IPS-20b (cell line): ENCODE data around the gene TMEM143.
A peak's percentile ranks its signal among the peaks of the same experiment; 100 is the strongest.

Experiments used
- H3K27ac ChIP-seq: one replicate; pipeline ENCODE4 v1.5.1; 2013; ENCODE audit warnings: low read length
- H3K27me3 ChIP-seq: 2 replicates; pipeline ENCODE4 v1.6.1; 2013; ENCODE audit warnings: mild to moderate bottlenecking, low read length, inconsistent platforms; ENCODE audit not compliant: insufficient read depth
- H3K36me3 ChIP-seq: 2 replicates; pipeline ENCODE4 v1.6.1; 2013; ENCODE audit warnings: low read depth, mild to moderate bottlenecking, inconsistent platforms, low read length, moderate library complexity; ENCODE audit not compliant: insufficient read depth
- H3K4me1 ChIP-seq: 2 replicates; pipeline ENCODE4 v1.6.1; 2013; ENCODE audit warnings: mild to moderate bottlenecking, control low read depth, inconsistent platforms, low read length, moderate library complexity; ENCODE audit not compliant: insufficient read depth
- H3K4me3 ChIP-seq: 2 replicates; pipeline ENCODE4 v1.5.1; 2013; ENCODE audit warnings: mild to moderate bottlenecking, low read length, inconsistent platforms
- H3K9ac ChIP-seq: 2 replicates; pipeline ENCODE4 v1.6.1; 2013; ENCODE audit warnings: low read depth, mild to moderate bottlenecking, inconsistent platforms, low read length, moderate library complexity
- H3K9me3 ChIP-seq: 2 replicates; pipeline ENCODE4 v1.6.1; 2013; ENCODE audit warnings: mild to moderate bottlenecking, low read depth, low read length, inconsistent platforms; ENCODE audit not compliant: insufficient read depth

Gene TMEM143

GRCh38 chr19:48367855-48368254 lies 4.1 kb upstream of the TMEM143 start:
- Histone ChIP-seq H3K9me3 (no peaks in the 10 kb centered on the region), H3K4me3 (no peak overlapping the region), H3K9ac (no peak overlapping the region), H3K36me3 (no peaks in the 10 kb centered on the region), H3K27me3 (peaks cover 6% of the 10 kb centered on the region; the same call in 1 of the 2 replicates), H3K27ac (no peak overlapping the region), H3K4me1 (peaks cover 3% of the 10 kb centered on the region; the same call in 1 of the 2 replicates)

GRCh38 chr19:48365602-48366001 lies 1.9 kb upstream of the TMEM143 start:
- Histone ChIP-seq H3K27ac (no peak overlapping the region), H3K27me3 (peaks cover 6% of the 10 kb centered on the region; the same call in 1 of the 2 replicates), H3K36me3 (no peaks in the 10 kb centered on the region), H3K9me3 (no peaks in the 10 kb centered on the region), H3K9ac (no peak overlapping the region), H3K4me1 (peaks cover 3% of the 10 kb centered on the region; the same call in 1 of the 2 replicates), H3K4me3 (no peak overlapping the region)

- H3K27ac ChIP-seq, result peak overlapping the region; percentile 34
- H3K9ac ChIP-seq, result peak overlapping the region; percentile 85; the same call in 1 of the 2 replicates
These were observed 1.0 kb upstream of the TMEM143 start for GRCh38 chr19:48364598-48365348.

GRCh38 chr19:48363500-48363809 lies 285 bp downstream of the TMEM143 start:
- H3K27me3 ChIP-seq, result peaks cover 6% of the 10 kb centered on the region; the same call in 1 of the 2 replicates
- peak overlapping the region; percentile 91 for H3K9ac ChIP-seq
- no peaks in the 10 kb centered on the region for H3K36me3 ChIP-seq
- peaks cover 3% of the 10 kb centered on the region; the same call in 1 of the 2 replicates for H3K4me1 ChIP-seq
- peak overlapping the region; percentile 75 for H3K27ac ChIP-seq
- H3K4me3 ChIP-seq, result peak overlapping the region; percentile 82
- no peaks in the 10 kb centered on the region for H3K9me3 ChIP-seq

More at GRCh38 chr19:48364598-48365348, 1.0 kb upstream of the TMEM143 start:
- Histone ChIP-seq H3K36me3 (no peaks in the 10 kb centered on the region), H3K9me3 (no peaks in the 10 kb centered on the region), H3K27me3 (peaks cover 6% of the 10 kb centered on the region; the same call in 1 of the 2 replicates), H3K4me1 (peaks cover 3% of the 10 kb centered on the region; the same call in 1 of the 2 replicates), H3K4me3 (peak overlapping the region; percentile 69; the same call in 1 of the 2 replicates)

- H3K27me3 ChIP-seq, result peaks cover 6% of the 10 kb centered on the region; the same call in 1 of the 2 replicates
- no peaks in the 10 kb centered on the region for H3K9me3 ChIP-seq
- peaks cover 3% of the 10 kb centered on the region; the same call in 1 of the 2 replicates for H3K4me1 ChIP-seq
- H3K27ac ChIP-seq, result peak overlapping the region; percentile 75
- H3K36me3 ChIP-seq, result no peaks in the 10 kb centered on the region
- peak overlapping the region; percentile 91 for H3K9ac ChIP-seq
- H3K4me3 ChIP-seq, result peak overlapping the region; percentile 82
These were observed 832 bp downstream of the TMEM143 start for GRCh38 chr19:48362716-48363499.

- peaks cover 6% of the 10 kb centered on the region; the same call in 1 of the 2 replicates for H3K27me3 ChIP-seq
- no peak overlapping the region for H3K27ac ChIP-seq
- H3K9ac ChIP-seq, result no peak overlapping the region
- no peak overlapping the region for H3K4me3 ChIP-seq
- H3K4me1 ChIP-seq, result peaks cover 3% of the 10 kb centered on the region; the same call in 1 of the 2 replicates
- no peaks in the 10 kb centered on the region for H3K9me3 ChIP-seq
- no peaks in the 10 kb centered on the region for H3K36me3 ChIP-seq
These were observed 1.8 kb downstream of the TMEM143 start for GRCh38 chr19:48361912-48362311.

GRCh38 chr19:48359123-48359522 lies 4.6 kb downstream of the TMEM143 start:
- Histone ChIP-seq H3K27me3 (no peaks in the 10 kb centered on the region), H3K27ac (no peak overlapping the region), H3K9ac (no peak overlapping the region), H3K36me3 (no peaks in the 10 kb centered on the region), H3K4me1 (no peaks in the 10 kb centered on the region), H3K4me3 (no peak overlapping the region), H3K9me3 (no peaks in the 10 kb centered on the region)

- H3K36me3 ChIP-seq, result no peaks in the 10 kb centered on the region
- no peak overlapping the region for H3K4me3 ChIP-seq
- no peaks in the 10 kb centered on the region for H3K4me1 ChIP-seq
- no peaks in the 10 kb centered on the region for H3K9me3 ChIP-seq
- no peak overlapping the region for H3K27ac ChIP-seq
- no peak overlapping the region for H3K9ac ChIP-seq
- no peaks in the 10 kb centered on the region for H3K27me3 ChIP-seq
These were observed 8.3 kb downstream of the TMEM143 start for GRCh38 chr19:48355365-48355954.

- H3K4me1 ChIP-seq, result no peaks in the 10 kb centered on the region
- H3K4me3 ChIP-seq, result no peak overlapping the region
- H3K9ac ChIP-seq, result no peak overlapping the region
- no peaks in the 10 kb centered on the region for H3K36me3 ChIP-seq
- no peaks in the 10 kb centered on the region for H3K9me3 ChIP-seq
- no peaks in the 10 kb centered on the region for H3K27me3 ChIP-seq
- no peak overlapping the region for H3K27ac ChIP-seq
These were observed 9.3 kb downstream of the TMEM143 start for GRCh38 chr19:48354332-48354992.

GRCh38 chr19:48353677-48354076 lies 10.1 kb downstream of the TMEM143 start:
- Histone ChIP-seq H3K27me3 (no peaks in the 10 kb centered on the region), H3K36me3 (no peaks in the 10 kb centered on the region), H3K4me1 (no peaks in the 10 kb centered on the region), H3K9ac (no peak overlapping the region), H3K9me3 (no peaks in the 10 kb centered on the region), H3K4me3 (no peak overlapping the region), H3K27ac (no peak overlapping the region)

- Histone ChIP-seq H3K27ac (no peak overlapping the region), H3K9ac (no peak overlapping the region), H3K4me3 (no peak overlapping the region), H3K4me1 (no peaks in the 10 kb centered on the region), H3K36me3 (no peaks in the 10 kb centered on the region), H3K9me3 (no peaks in the 10 kb centered on the region), H3K27me3 (no peaks in the 10 kb centered on the region)
These were observed 12.4 kb downstream of the TMEM143 start for GRCh38 chr19:48351341-48351752.
